Small intestine (tissue), 7 donors: ENCODE results near the gene SKI. TPM values are rescaled to one million over a fixed set of nuclear protein-coding genes. Genes with fewer than 3 reads are reported as not detected.

Experiments
- DNase-seq, 2 donors: peaks; one replicate each; pipeline versions ENCODE4 v3.0.0 to v3.0.0-alpha.2; 2013
- FAIRE-seq: peaks from 2 replicates; lab custom pipeline; 2012; peaks lifted over from hg19 to GRCh38; lab: Jason Lieb, UNC
- H3K27ac ChIP-seq, 3 donors: one replicate each; pipeline ENCODE4 v1.5.1; 2013; ENCODE audit warnings: low read length in 2 of 3, mild to moderate bottlenecking in 2 of 3, control low read depth in 1 of 3, inconsistent platforms in 1 of 3, low read depth in 1 of 3, moderate library complexity in 1 of 3
- H3K27me3 ChIP-seq, 3 donors: one replicate each; pipeline ENCODE4 v1.6.1; 2013; ENCODE audit warnings: low read length in 3 of 3, inconsistent platforms in 1 of 3; ENCODE audit not compliant: control insufficient read depth in 3 of 3, insufficient read depth in 3 of 3
- H3K36me3 ChIP-seq, 3 donors: one replicate each; pipeline ENCODE4 v1.6.1; 2013; ENCODE audit warnings: low read length in 3 of 3, inconsistent platforms in 1 of 3, low read depth in 1 of 3, mild to moderate bottlenecking in 1 of 3, moderate library complexity in 1 of 3; ENCODE audit not compliant: control insufficient read depth in 3 of 3, insufficient read depth in 2 of 3
- H3K4me1 ChIP-seq, 3 donors: one replicate each; pipeline ENCODE4 v1.6.1; 2013; ENCODE audit warnings: low read length in 2 of 3, inconsistent platforms in 1 of 3, low read depth in 1 of 3, mild to moderate bottlenecking in 1 of 3, moderate library complexity in 1 of 3; ENCODE audit not compliant: control insufficient read depth in 3 of 3, insufficient read depth in 2 of 3
- H3K4me3 ChIP-seq, 3 donors: one replicate each; pipeline ENCODE4 v1.5.1; 2013; ENCODE audit warnings: low read length in 3 of 3, control low read depth in 1 of 3, inconsistent platforms in 1 of 3, low read depth in 1 of 3, mild to moderate bottlenecking in 1 of 3, moderate library complexity in 1 of 3
- H3K9me3 ChIP-seq, 2 donors: one replicate each; pipeline ENCODE4 v1.6.1; 2013; ENCODE audit warnings: low read depth in 1 of 2, low read length in 1 of 2; ENCODE audit not compliant: control insufficient read depth in 2 of 2, insufficient read depth in 1 of 2
- WGBS, 3 donors: extraction: QIAGEN DNeasy Blood & Tissue Kit; methylation state at CpG; one replicate each; pipeline ENCODE4 v1.1.7; 2013; 5-methylcytosine and 5-hydroxymethylcytosine counted together
- polyA plus RNA-seq, 4 donors: library from polyadenylated mRNA; stranded (reverse) in 3 of 4; unstranded in 1 of 4; fragments of 200-250 nt in 3 of 4; fragments of 120-200 nt in 1 of 4; gene quantifications; one replicate each; pipeline versions ENCODE4 v1.2.1 to v1.2.3, GENCODE V29; 2013
- donor health status: healthy with polysubstance abuse.
- donor health status: control.
- donor health status: control.
- donor health status: Bipolar disorder and iron deficiency.
- donor health status: healthy.

SKI gene
- polyA plus RNA-seq, 4 donors, result 4.2 to 45.1 (median 11.6) TPM

DNA sequence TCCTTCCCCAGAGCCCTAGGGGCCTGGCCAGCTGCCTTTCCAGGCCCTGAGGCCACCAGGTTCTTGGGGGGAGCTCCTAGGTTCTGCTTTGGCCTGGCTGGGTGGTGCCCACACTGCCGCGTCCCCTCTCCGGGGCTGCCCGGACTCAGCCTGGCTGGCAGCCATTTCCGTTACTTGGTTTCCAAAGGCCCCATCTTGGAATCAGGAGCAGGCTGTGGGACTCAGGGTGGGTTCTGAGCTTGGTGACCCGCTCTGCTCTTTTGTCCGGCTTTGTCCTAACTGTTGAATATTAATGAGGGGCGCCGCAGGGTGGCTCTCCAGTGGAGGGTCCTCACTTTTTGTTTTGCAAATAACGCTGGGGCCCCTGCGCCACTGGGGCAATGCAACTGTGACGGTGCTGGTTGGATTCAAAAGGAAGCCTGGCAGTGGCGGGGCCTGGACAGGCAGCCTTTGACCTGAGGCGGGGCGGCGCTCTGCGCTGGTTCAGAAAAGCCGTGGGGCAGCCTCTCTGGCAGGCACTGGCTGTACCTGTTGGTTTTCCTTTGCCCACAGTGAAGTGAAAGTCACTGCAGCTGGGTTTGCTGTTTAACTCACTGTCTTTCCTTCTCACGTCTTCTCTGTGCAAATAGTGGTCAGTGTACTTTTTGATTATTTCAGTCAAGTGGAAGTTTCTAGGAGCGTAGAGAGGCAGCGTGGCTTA, 20.2 kb downstream of the SKI start:
- Histone ChIP-seq H3K27ac (peak overlapping the region; percentile 71 to 87 (median 78)), H3K4me1 (peaks cover 14 to 60% (median 36%) of the 10 kb centered on the region in 3 donors), H3K4me3 (no peak overlapping the region), H3K36me3 (peaks cover 0 to 33% (median 0%) of the 10 kb centered on the region in 3 donors), H3K9me3 (no peaks in the 10 kb centered on the region), H3K27me3 (no peaks in the 10 kb centered on the region)
- WGBS, 3 donors, result 25 to 57% (median 32%) methylated on average over 18 to 21 of the region's 21 CpGs
- DNase-seq, result peak; percentile 83 to 90
- FAIRE-seq, result no peak

DNA sequence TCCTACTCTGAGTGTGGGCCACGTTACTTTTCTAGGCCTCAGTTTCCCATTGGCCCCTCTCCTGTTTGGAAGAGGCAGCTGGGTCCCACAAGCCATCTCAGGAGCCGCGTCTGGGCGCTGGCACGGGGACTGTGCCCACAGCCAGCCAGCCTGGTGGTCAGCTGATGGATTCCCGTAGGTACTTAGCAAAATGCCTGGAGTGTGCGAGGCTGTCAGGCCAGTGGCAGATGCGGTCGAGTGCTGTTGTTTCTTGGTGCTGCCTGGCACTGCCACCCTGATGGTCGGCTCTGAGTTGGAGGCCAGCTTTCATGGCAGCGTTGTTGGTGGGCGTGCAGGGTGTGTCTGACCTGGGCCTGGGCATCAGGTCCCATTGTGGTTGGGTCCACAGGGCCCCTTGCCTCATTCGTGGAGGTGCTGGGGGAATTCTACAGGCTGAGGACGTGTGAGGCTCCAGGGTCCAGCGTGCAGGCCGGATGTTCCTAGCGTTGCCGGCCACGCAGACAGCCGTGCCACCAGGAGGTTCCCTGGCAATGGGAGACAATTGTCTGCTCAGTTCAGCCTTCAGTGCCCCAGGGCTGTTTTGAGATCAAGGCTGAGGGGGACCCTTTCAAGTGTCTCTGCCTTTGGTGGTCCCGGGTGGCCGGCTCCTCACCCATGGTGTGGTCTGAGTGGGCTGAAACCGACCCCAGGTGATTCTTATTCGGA, 20.9 kb downstream of the SKI start:
- Histone ChIP-seq H3K27me3 (no peaks in the 10 kb centered on the region), H3K9me3 (no peaks in the 10 kb centered on the region), H3K36me3 (peaks cover 0 to 38% (median 0%) of the 10 kb centered on the region in 3 donors), H3K27ac (peak overlapping the region; percentile 71 to 87 (median 78)), H3K4me1 (peaks cover 14 to 60% (median 36%) of the 10 kb centered on the region in 3 donors), H3K4me3 (no peak overlapping the region)
- FAIRE-seq (no peak), DNase-seq (no peak)
- WGBS, 3 donors, result 55 to 74% (median 67%) methylated on average over 24 of the region's 24 CpGs

DNA sequence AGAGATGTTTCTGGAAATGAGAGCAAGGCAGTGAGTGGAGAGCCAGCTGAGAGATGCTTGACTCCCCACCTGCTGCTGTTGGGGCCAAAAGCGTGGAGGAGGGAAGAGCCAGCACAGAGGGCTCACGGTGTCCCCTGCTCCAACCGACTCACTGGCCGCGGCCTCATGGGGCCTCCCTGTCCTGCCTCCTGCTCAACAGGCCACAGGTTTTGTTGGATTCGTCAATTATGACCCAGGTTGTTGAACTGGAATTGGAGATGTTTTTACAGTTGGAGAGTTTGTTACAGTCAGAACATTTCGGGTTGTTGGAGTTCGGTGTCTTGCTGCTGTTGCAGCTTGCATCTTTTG, 21.4 kb downstream of the SKI start:
- no peak for DNase-seq
- Histone ChIP-seq H3K27me3 (no peaks in the 10 kb centered on the region), H3K9me3 (peaks cover 0 to under 1% of the 10 kb centered on the region in 2 donors), H3K4me1 (peaks cover 14 to 60% (median 36%) of the 10 kb centered on the region in 3 donors), H3K4me3 (no peak overlapping the region), H3K27ac (peak overlapping the region in 1 of 3 donors; percentile 71), H3K36me3 (peaks cover 0 to 42% (median 0%) of the 10 kb centered on the region in 3 donors)
- 81 to 85% (median 83%) methylated on average over 8 of the region's 8 CpGs for WGBS, 3 donors
- FAIRE-seq, result no peak

DNA sequence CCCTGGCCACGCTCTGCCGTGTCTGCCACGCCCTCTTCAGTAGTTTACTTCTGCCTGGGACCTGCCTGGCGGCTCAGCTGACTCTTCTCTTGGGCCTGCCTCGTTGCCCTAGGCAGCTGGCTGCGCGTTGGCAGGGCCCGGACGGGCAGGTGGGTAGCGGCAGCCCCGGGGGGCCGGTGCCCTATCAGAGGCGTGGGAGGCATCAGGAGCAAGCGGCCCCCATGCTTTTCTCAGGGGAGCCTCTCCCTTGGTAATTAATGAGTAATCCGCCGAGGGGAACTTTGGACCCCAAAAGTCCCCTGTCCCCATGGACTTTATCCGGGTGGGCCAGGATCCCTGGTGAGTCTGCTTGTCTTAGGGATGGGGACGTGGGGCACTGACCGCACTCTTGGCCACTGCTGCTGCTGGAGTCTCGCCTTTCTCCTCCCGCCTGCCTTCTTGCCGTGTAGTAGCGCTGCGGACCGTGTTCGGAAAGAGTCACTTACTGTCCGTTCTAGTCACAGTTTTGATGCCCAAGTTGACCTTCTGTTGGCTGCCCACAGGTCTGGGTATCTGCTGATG, 22.7 kb downstream of the SKI start:
- Histone ChIP-seq H3K4me3 (peak overlapping the region in 1 of 3 donors; percentile 5), H3K4me1 (peaks cover 14 to 60% (median 36%) of the 10 kb centered on the region in 3 donors), H3K27me3 (no peaks in the 10 kb centered on the region), H3K9me3 (peaks cover 0 to 12% of the 10 kb centered on the region in 2 donors), H3K36me3 (peaks cover 0 to 49% (median 0%) of the 10 kb centered on the region in 3 donors), H3K27ac (peak overlapping the region in 2 of 3 donors; percentile 70 to 72)
- FAIRE-seq (no peak), DNase-seq (peak; percentile 88 to 89)
- WGBS, 3 donors, result 19 to 62% (median 49%) methylated on average over 27 of the region's 27 CpGs

DNA sequence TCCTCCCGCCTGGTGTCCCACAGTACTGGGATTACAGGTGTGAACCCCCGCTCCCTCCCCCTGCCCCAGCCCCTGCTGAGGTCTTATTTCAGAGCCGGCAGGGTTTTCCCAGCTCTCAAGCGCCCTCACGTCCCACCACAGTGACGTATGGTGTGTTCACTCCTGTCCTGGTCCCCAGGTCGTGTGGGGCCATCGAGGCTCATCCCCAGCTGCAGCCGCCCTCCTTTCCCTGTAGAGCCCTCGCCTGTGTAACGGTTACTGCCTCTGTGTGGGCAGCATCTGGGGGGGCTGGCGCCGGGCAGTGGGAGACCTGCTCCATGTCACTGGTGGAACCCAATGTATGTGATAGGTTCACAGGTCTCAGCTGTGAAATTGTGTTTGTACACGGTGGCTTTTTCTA, 23.2 kb downstream of the SKI start:
- 46 to 70% (median 55%) methylated on average over 14 of the region's 14 CpGs for WGBS, 3 donors
- no peaks in the 10 kb centered on the region for H3K27me3 ChIP-seq
- peaks cover 0 to 18% of the 10 kb centered on the region in 2 donors for H3K9me3 ChIP-seq
- peaks cover 14 to 58% (median 34%) of the 10 kb centered on the region in 3 donors for H3K4me1 ChIP-seq
- peaks cover 0 to 51% (median 0%) of the 10 kb centered on the region in 3 donors for H3K36me3 ChIP-seq
- FAIRE-seq (no peak), DNase-seq (no peak)
- peak overlapping the region in 2 of 3 donors; percentile 70 to 72 for H3K27ac ChIP-seq
- H3K4me3 ChIP-seq, result no peak overlapping the region

DNA sequence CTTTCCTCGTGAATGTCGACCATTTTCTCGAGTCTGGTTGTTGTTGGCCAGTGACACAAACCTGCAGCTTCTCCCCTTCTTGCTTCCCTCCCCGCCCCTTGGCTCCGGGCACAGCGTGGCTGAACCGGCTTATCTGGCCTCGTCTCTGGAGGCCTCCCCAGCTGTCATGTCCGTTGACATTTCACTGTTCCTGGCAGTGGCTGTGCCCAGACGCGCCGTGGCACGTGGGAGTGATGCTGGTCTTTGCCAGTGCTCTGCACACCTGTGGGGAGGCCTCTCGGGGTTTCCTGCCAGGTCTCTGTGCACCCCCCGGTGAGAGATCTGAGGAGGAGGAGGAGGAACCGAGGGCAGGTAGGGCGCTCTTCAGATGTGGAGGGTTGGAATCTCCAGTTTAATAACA, 23.7 kb downstream of the SKI start:
- Histone ChIP-seq H3K4me3 (no peak overlapping the region), H3K9me3 (peaks cover 0 to 20% of the 10 kb centered on the region in 2 donors), H3K27me3 (no peaks in the 10 kb centered on the region), H3K27ac (peak overlapping the region in 2 of 3 donors; percentile 8 to 70), H3K4me1 (peaks cover 17 to 54% (median 30%) of the 10 kb centered on the region in 3 donors), H3K36me3 (peaks cover 0 to 53% (median 0%) of the 10 kb centered on the region in 3 donors)
- 25 to 54% (median 34%) methylated on average over 17 of the region's 17 CpGs for WGBS, 3 donors
- DNase-seq (peak; percentile 45 to 50), FAIRE-seq (no peak)

DNA sequence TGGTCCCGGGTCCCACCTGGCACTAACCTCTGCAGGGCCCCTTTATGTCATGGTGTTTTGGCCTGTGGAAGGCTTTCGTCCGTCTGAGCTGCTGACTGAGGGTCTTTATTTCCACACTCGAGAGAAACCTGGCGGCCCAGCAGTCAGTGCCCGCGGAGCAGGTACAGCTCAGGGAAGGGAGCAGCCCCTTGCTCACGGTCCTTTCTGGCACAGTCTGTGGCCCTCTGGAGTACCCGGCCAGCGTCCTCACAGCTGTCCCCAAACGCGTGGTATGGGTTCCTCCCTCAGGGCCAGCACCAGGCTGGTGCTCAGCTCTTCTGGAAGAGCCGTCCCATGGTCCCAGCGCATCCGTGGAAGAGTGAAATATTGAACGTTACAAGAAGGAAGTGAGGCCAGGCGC, 24.3 kb downstream of the SKI start:
- Histone ChIP-seq H3K36me3 (peaks cover 0 to 54% (median 0%) of the 10 kb centered on the region in 3 donors), H3K4me3 (no peak overlapping the region), H3K27ac (peak overlapping the region in 1 of 3 donors; percentile 8), H3K4me1 (peaks cover 17 to 51% (median 25%) of the 10 kb centered on the region in 3 donors), H3K27me3 (no peaks in the 10 kb centered on the region), H3K9me3 (peaks cover 0 to 20% of the 10 kb centered on the region in 2 donors)
- no peak for DNase-seq
- WGBS, 3 donors, result 89 to 93% (median 91%) methylated on average over 17 of the region's 17 CpGs
- no peak for FAIRE-seq
